Calu3 (cell line): ENCODE results near the gene PSAP. TPM values are rescaled to one million over a fixed set of nuclear protein-coding genes. Genes with fewer than 3 reads are reported as not detected.

Source experiments
- BruUV-seq: library from RNA; stranded (reverse); fragments of 400-500 nt; replicated peaks from 2 replicates; lab custom pipeline; 2021; lab: Mats Ljungman, UMichigan
- CTCF ChIA-PET: fragments of 300-600 bp; sonication (Branson Sonifier 250); formaldehyde crosslinking; loops from one replicate; lab custom pipeline; 2022; ENCODE audit warnings: antibody characterized with exemption; lab: Charles Lee
- DNase-seq: peaks from one replicate; pipeline ENCODE4 v3.0.0; 2022
- H3K27ac Mint-ChIP-seq: one replicate; pipeline ENCODE4 v1.8.0; 2022; ENCODE audit warnings: mixed read lengths; ENCODE audit not compliant: unreplicated experiment
- H3K27me3 Mint-ChIP-seq: one replicate; pipeline ENCODE4 v1.8.0; 2022; ENCODE audit warnings: mixed read lengths; ENCODE audit not compliant: unreplicated experiment
- H3K36me3 Mint-ChIP-seq: one replicate; pipeline ENCODE4 v1.8.0; 2022; ENCODE audit warnings: mild to moderate bottlenecking, moderate library complexity, mixed read lengths; ENCODE audit not compliant: insufficient read depth, unreplicated experiment
- H3K4me1 Mint-ChIP-seq: one replicate; pipeline ENCODE4 v1.8.0; 2022; ENCODE audit warnings: mild to moderate bottlenecking, low read depth, mixed read lengths; ENCODE audit not compliant: unreplicated experiment
- H3K4me3 Mint-ChIP-seq: one replicate; pipeline ENCODE4 v1.8.0; 2022; ENCODE audit warnings: mild to moderate bottlenecking, low read depth, moderate library complexity, mixed read lengths; ENCODE audit not compliant: unreplicated experiment
- H3K9me3 Mint-ChIP-seq: one replicate; pipeline ENCODE4 v1.8.0; 2022; ENCODE audit warnings: low read depth, mixed read lengths; ENCODE audit not compliant: unreplicated experiment
- CTCF ChIP-seq: fragments of 200-600 bp; IDR thresholded peaks from one replicate; pipeline ENCODE4 v1.8.0; 2022; ENCODE audit warnings: antibody characterized with exemption; ENCODE audit not compliant: unreplicated experiment
- intact Hi-C: fragments of 100-400 bp; cut with micrococcal nuclease; formaldehyde crosslinking; loops from one replicate; pipeline ENCODE4 v1.10.0; 2022; ENCODE audit not compliant: unreplicated experiment
- total RNA-seq: library from RNA; stranded (reverse); gene quantifications from 2 replicates; pipeline ENCODE4 v1.2.3, GENCODE V29; 2022

Gene PSAP
- total RNA-seq, 1 experiment from 2014 or later = 840 TPM

DNA sequence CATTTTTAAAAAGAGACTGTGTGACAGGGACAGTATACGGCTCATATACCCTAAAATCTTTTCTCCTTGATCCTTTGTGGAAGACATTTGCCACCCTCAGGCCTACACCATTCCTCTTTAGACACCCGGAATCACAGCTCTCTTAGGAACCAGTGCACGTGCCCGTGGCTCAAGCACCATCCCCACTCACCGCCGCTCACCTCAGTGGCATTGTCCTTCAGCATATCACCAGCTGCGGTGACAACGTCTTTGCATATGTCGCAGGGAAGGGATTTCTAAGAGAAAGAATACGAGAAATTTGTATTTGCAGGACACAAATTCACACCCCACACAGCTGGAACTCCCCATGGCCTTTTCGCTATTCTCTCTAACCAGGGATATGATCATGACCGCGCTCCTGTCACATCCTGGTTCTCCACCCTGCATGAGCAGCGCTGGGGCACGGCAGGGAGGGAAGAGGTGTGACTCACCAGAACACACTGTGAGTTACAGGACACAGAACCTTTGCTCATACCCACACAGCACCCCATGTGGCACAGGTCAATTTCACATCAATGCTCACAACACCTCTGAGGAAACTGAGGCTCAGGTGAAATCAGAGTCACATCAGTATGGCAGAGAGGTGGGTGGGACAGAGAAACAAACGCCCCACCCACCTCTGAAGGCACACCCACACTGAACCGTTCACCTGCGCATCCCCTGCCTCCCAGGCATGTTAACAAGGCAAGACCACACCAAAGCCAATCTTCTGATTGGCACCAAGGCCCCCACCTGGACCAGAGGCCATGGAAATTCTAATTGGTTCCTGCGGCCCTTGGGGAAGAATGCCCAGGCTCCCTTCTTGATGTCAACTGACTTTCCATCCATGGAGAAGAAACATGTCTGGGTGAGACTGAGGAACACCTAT is 19.2 kb downstream of the PSAP start:
- Mint-ChIP-seq H3K36me3 (peaks cover 54% of the 10 kb centered on the region), H3K4me3 (no peak overlapping the region), H3K4me1 (peaks cover 24% of the 10 kb centered on the region), H3K27ac (no peak overlapping the region), H3K27me3 (no peaks in the 10 kb centered on the region), H3K9me3 (no peaks in the 10 kb centered on the region)
- no peak for DNase-seq
- intact Hi-C loops = no loop called here
- TF ChIP-seq CTCF = no peak
- no TSS peak for BruUV-seq
- CTCF ChIA-PET = interaction anchor here (1.0 kb wide), 1 partner anchor 19 kb away, joined by 3 read pairs; the partner anchor contains the start of gene PSAP

DNA sequence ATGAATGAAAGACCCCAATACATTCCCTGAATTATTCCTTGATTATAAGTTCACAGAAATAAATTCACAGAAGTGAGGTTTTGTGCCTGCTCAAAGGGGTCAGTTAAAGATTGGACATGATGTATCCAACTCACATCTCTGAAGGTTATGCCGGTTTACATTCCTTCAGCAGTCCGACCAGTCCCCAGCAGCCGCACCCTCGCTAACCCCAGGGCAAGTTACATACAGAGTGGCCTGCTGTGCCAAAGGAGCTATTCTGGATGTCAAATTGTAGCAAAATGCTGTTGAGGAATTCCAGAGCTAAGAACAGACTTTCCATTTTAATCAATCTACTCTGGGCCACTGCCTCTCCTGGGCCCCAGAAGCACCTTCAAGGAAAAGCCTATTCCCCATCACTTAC is 20.3 kb downstream of the PSAP start:
- peaks cover 14% of the 10 kb centered on the region for H3K4me1 Mint-ChIP-seq
- no peak for DNase-seq
- peaks cover 61% of the 10 kb centered on the region for H3K36me3 Mint-ChIP-seq
- H3K9me3 Mint-ChIP-seq = no peaks in the 10 kb centered on the region
- TF ChIP-seq CTCF = no peak
- CTCF ChIA-PET = no interaction called here
- intact Hi-C loops = no loop called here
- H3K4me3 Mint-ChIP-seq = no peak overlapping the region
- no peaks in the 10 kb centered on the region for H3K27me3 Mint-ChIP-seq
- BruUV-seq = no TSS peak
- H3K27ac Mint-ChIP-seq = no peak overlapping the region

GRCh38 chr10:71829896-71830295 is 21.2 kb downstream of the PSAP start:
- BruUV-seq = no TSS peak
- no peaks in the 10 kb centered on the region for H3K27me3 Mint-ChIP-seq
- H3K36me3 Mint-ChIP-seq = peaks cover 65% of the 10 kb centered on the region
- intact Hi-C loops = no loop called here
- no peak overlapping the region for H3K4me3 Mint-ChIP-seq
- peaks cover 11% of the 10 kb centered on the region for H3K4me1 Mint-ChIP-seq
- no peaks in the 10 kb centered on the region for H3K9me3 Mint-ChIP-seq
- no peak for DNase-seq
- no peak overlapping the region for H3K27ac Mint-ChIP-seq
- CTCF ChIA-PET = interaction anchor here (1.4 kb wide), 1 partner anchor 13 kb away, joined by 3 read pairs; no protein-coding TSS in a partner anchor
- no peak for TF ChIP-seq CTCF

DNA sequence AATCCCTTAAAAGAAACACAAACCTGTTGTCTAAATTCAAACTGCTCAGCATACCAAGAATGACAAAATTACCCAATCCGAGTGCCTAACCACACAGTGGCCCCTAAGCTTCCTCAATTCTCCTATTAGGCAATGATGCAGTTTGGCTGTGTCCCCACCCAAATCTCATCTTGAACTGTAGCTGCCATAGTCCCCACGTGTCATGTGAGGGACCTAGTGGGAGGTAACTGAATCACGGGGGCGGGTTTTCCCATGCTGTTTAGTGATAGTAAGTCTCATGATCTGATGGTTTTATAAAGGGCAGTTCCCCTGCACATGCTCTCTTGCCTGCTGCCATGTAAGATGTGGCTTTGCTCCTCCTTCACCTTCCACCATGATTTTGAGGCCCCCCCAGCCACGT is 21.9 kb downstream of the PSAP start:
- intact Hi-C loops = no loop called here
- Mint-ChIP-seq H3K4me3 (no peak overlapping the region), H3K9me3 (no peaks in the 10 kb centered on the region), H3K27me3 (no peaks in the 10 kb centered on the region), H3K27ac (no peak overlapping the region), H3K4me1 (peaks cover 11% of the 10 kb centered on the region), H3K36me3 (peaks cover 71% of the 10 kb centered on the region)
- BruUV-seq = no TSS peak
- CTCF ChIA-PET = interaction anchor here (1.4 kb wide), 1 partner anchor 12 kb away, joined by 3 read pairs; no protein-coding TSS in a partner anchor
- no peak for DNase-seq
- TF ChIP-seq CTCF = no peak
